Left renal cortex interstitium (tissue), 4 donors: ENCODE results near the gene KIAA1614. TPM values are rescaled to one million over a fixed set of nuclear protein-coding genes. Genes with fewer than 3 reads are reported as not detected.
"Not testable (repeated sequence)": the region's sequence is repeated elsewhere in the genome, so short reads cannot be mapped to it uniquely, and the experiment has no call there.

Source experiments
- DNase-seq, 4 donors: peaks; one replicate each; pipeline ENCODE4 v3.0.0-alpha.2; 2013; ENCODE audit warnings: low read depth in 4 of 4, low spot score in 2 of 4, missing footprints in 1 of 4
- polyA plus RNA-seq, 4 donors: library from polyadenylated mRNA; unstranded; fragments of 120-200 nt; gene quantifications; one replicate each; pipeline ENCODE4 v1.2.1, GENCODE V29; 2013; ENCODE audit not compliant: insufficient read length in 4 of 4

The KIAA1614 gene
- polyA plus RNA-seq, 4 donors, result 8.3 to 13.5 (median 10.3) TPM

DNA sequence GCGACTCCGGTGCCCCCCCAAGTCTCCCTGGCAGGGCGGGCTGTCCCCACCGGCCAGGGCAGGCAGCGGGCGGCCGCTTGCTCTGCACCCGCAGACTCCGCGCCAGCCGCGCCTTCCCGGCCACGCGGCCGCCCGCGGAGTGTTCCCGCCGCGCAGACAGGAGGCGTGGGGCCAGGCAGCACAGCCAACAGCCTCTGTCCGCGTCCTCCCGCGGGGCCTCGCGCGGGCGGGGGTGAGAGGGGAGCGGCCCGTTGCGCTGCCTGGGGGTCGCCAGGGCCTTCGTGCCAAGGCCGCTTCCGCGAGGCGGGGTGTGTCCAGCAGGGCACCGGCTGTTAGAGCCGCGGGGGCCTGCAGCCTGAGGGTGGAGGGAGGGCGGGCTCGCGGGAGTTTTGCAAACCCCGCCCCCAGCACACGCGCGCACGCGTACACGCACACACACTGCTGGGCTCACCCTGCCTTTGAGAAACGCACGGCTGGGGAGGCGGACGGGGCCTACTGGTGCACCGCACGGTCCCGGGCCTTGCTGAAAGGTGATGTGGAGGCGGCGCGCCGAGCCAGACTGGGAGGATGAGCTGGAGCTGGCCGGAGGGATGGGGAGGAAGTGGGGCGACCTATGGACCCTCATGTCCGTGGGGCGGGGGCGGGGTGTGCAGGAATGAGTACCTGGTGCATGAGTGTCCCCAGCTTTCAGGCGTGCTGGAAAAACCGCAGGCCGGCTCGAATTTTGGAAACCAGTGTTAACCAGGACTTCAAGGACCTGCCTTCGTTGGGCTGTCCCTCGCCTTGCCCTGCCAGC is 41.5 kb downstream of the KIAA1614 start:
- DNase-seq, result no peak

DNA sequence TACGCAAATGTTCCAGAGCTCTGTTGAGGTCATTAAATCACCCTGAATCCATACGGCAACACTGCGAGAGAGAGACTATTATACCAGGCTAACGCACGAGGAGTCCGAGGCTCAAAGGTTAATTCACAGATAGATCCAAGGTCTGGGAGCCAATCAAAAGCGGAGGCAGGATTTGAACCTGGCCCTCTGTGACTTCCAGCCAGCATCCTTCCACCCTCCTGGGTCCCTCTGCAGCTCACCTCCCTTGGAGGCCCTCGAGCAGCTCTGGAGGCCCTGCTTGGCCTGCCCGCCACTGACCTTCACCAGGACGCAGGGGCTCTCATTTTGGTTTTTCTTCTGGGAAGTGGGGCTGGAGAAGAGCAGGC is 42.1 kb downstream of the KIAA1614 start:
- no peak for DNase-seq

DNA sequence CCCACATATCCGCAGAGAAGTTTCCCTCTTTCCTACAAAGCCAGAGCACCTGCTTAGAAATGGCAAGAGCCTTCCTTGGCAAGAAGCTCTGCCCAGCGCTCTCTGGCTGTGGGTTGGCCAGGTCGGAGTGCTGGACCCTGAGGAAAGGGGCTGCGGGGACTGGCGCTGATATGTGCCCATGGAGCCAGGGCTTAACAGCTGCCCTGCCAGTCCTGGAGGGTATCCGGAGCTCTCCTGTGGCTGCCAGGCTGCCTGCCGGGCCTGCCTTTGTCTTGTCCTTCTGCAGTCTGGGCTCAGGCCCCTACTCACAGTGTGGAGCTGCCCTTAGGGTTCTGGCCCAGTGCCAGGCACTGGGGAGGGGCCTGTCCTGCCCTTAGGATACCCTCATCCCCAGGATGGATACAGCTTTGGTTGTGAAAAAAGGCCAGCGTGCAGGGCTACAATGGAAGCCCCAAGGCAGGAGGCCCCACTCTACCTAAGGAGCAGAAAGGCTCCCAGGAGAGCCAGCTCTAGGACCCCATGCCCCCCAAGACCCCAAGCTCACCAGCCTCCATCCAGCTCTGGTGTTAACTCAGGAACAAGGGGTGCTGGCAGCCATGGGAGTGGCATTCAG is 43.4 kb downstream of the KIAA1614 start:
- no peak for DNase-seq

DNA sequence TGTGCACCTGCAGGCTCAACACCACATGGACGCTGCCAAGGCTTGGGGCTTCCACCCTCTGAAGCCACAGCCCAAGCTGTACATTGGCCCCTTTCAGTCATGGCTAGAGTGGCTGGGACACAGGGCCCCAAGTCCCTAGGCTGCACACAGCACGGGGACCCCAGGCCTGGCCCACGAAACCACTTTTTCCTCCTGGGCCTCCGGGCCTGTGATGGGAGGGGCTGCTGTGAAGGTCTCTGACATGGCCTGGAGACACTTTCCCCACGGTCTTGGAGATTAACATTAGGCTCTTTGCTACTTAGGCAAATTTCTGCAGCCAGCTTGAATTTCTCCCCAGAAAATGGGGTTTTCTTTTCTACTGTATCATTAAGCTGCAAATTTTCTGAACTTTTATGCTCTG is 46.9 kb downstream of the KIAA1614 start:
- DNase-seq, result not testable (repeated sequence)

DNA sequence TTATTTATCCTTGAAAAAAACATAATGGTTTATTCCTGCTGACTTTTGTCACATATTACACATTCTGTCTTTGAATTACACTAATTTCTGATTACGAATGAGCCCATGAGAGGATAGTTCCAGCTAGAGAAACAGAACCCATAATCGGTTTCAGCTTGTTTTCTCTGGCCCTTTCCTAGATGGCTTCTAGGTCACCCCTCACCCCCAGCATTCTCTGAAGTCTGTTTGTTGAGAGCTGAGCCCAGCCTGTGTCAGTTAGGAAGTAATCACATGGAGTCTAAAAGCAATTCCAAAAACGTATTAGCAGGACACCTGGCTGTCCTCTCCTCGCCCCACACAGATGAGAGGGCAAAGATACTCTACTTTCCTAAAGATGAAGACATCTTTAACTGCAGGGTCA is 48.9 kb downstream of the KIAA1614 start:
- no peak for DNase-seq

DNA sequence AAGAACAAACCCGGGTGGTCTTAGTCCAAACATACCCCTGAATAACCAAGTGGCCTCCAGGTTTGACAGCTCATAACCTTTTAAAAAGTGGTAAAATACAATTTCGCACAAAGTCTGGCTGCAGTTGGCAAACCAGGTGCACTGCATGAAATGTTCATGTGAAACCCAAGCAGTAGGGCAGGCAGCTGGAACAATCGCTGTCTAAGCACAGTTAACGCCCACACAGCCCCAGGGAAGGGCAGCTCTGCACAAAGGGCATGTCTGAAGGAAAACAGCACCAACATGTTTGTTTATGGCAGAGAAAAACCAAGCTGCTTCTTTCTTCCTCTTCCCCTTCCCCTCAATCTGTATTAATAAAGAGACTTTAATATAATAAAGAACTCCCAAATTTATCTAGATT is 49.5 kb downstream of the KIAA1614 start:
- DNase-seq, result no peak

DNA sequence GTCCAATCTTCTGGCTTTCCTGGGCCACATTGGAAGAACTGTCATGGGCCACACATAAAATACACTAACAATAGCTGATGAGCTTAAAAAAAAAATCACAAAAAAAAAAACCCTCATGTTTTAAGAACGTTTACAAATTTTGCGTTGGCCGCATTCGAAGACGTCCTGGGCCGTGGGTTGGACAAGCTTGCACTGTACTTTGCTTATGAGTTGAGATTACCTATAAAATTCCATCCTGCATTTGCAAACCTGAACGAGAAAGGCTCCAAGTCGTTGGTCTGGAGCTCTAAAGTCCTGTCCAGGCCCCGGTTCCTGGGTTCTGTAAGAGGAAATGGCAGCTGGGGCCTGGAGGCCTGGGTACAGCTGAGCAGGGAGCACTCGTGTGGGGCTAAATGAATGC is 51.4 kb downstream of the KIAA1614 start:
- DNase-seq, result no peak

GRCh38 chr1:180964595-180964994 is 51.9 kb downstream of the KIAA1614 start:
- DNase-seq, result no peak

- no peak for DNase-seq
These were observed 53.6 kb downstream of the KIAA1614 start for GRCh38 chr1:180966312-180966711.

DNA sequence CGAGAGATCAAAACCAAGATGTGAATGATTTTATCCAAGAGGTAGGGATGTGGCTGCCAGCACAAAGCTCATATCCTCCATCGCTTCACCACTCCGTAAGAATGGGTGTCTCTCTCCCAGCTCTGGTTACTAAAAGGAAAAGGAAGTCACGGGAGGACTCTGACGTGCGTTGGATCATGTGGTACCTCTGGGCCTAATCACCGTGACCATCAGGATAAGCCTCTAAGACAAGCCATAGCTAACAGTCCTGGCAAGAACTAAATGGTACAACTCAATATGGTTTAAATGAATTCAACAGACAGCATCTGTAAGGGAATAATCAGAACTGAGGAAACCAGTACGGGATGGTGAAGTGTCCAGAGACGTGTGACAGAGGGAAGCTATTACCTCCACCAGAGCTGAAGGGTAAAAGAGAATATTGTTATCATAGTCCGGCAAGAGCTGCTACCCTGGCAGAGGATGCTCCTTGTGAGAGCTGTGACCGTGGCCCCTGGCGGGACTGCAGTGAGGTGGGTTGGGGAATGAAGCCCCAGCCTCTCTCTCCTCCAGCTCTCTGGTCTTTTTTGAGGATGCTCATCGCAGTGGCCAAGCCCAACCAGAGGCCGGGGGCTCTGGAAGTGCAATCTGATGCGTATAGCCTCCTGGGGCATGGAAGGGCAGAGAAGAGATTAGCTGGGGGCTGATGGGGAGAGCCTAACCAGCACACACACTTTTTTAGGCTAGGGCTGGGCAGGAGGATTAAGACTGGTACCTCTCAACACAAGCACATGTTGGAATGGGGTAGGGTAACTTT is 54.2 kb downstream of the KIAA1614 start:
- DNase-seq, result no peak

GRCh38 chr1:180967558-180967957 is 54.9 kb downstream of the KIAA1614 start:
- no peak for DNase-seq

DNA sequence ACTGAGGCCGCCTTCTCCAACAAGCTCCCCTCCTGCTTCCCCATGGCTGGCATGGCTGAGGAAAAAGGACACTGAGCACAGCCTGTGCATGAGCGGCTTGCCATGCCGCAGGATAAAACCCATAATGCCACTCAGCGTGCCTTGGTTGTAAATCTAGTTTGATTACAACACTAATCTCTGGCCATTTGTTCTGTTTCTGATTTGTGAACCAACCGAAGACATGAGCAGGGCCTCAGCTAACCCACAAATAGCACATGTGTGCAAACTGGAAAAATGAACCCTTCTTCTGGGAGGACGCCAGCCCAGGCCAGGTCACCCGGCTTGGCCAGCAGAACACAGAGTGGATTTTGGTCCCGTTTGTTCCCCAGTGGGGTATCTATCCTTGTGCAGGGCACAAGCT is 56.1 kb downstream of the KIAA1614 start:
- not testable (repeated sequence) for DNase-seq

DNA sequence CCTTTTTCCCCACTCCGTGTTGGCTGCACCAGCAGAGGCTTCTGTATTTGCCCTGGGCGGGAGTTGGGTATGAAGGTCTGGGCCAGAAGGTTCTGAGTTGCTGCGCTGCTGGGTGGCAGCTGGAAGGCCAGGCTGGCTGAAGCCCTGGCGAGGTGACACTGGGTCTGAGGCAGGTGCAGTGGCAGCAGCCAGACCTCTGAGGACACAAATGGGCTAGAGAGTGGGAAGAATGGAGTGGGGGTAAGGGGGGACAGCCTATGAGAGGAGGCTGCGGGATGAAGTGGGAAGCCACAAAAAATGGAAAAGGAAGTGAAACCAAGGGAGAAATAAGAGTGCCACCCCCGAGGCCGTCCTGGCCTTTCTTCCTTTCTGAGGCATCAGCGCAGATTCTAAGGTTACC is 56.7 kb downstream of the KIAA1614 start:
- no peak for DNase-seq

GRCh38 chr1:180970333-180971079 is 57.8 kb downstream of the KIAA1614 start:
- no peak for DNase-seq

DNA sequence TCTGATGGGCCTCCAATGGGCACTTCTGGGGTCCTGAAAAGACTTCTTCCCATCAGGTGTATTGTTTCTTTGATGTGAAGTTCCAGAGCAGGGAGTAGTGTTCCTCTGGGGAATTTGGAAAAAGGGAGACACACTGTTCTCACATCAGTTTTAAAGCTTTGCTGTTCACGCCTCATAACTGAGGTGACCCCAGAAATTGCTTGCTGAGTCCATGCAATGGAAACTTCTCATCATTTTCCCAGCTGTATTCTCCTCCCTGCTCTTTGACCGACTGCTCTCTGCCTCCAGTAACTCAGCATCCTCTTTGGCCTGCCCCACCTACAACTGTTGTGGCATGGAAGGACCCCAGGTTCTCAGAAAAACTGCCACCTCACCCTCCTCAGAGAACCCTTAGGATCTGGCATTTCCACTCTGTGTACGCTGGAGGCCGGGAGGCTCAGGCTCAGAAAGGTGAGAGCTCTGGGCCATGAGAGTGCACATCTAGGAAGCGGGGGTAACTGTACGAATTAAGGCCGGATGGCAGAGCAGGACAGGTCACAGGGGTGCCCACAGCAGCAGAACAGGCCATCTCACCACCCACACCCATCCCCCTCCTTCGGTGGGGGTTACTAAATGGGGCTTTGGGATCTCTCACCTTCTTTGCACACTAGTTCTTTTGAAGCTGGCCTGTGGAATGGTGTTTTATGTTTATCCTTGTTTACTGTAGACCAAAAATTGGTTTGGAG is 58.7 kb downstream of the KIAA1614 start:
- DNase-seq, result no peak

- DNase-seq, result no peak
These were observed 60.7 kb downstream of the KIAA1614 start for GRCh38 chr1:180973369-180973768.

GRCh38 chr1:180974236-180974635 is 61.5 kb downstream of the KIAA1614 start:
- no peak for DNase-seq

DNA sequence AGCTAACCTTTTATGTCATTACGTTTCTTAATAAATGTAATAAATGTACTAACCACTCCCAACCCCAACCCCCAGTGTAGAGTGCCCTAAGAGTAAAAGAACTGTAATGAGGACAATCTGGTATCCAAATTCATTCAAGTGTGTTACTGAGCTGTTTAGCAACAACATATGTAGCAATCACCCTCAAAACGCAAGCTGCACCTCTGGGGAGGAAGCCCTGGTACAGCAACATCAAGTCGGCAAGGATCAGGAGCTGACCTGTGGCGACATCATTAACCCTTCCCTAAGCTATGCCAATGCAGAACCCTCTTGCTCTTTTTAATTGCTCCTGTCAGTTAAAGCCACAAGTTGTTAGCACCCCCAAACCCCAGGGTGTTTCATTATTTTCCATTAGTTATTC is 62.9 kb downstream of the KIAA1614 start:
- no peak for DNase-seq

DNA sequence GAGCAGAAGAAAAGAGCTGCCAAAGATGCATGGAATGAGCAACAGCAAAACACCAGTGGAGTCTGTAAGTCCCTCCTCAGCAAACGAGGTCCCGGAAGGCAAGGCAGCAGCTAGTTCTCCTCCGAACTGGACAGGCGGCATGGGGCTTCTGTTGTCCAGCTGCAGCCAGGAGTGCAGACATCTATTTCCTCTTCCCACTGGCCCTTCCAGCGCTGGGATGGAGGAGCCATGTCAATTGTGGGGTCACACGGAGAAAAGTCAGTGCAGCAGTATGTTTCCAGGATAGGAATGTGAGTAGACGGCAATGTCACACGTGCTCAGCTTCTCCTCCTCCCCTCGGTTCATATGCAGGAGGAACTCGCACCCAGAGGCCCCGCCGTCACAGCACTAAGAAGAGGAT is 63.5 kb downstream of the KIAA1614 start:
- no peak for DNase-seq

- DNase-seq, result no peak
These were observed 64.1 kb downstream of the KIAA1614 start for GRCh38 chr1:180976732-180977357.
